HG03575 (cell line): ENCODE data around the gene TOX4.

ENCODE experiments used
- ATAC-seq: cut with Tn5 transposase; IDR thresholded peaks from one replicate; pipeline ENCODE4 v1.9.1; 2021; ENCODE audit not compliant: unreplicated experiment, insufficient number of reproducible peaks, low FRiP score; ENCODE audit errors: extremely low read depth

The TOX4 gene

DNA sequence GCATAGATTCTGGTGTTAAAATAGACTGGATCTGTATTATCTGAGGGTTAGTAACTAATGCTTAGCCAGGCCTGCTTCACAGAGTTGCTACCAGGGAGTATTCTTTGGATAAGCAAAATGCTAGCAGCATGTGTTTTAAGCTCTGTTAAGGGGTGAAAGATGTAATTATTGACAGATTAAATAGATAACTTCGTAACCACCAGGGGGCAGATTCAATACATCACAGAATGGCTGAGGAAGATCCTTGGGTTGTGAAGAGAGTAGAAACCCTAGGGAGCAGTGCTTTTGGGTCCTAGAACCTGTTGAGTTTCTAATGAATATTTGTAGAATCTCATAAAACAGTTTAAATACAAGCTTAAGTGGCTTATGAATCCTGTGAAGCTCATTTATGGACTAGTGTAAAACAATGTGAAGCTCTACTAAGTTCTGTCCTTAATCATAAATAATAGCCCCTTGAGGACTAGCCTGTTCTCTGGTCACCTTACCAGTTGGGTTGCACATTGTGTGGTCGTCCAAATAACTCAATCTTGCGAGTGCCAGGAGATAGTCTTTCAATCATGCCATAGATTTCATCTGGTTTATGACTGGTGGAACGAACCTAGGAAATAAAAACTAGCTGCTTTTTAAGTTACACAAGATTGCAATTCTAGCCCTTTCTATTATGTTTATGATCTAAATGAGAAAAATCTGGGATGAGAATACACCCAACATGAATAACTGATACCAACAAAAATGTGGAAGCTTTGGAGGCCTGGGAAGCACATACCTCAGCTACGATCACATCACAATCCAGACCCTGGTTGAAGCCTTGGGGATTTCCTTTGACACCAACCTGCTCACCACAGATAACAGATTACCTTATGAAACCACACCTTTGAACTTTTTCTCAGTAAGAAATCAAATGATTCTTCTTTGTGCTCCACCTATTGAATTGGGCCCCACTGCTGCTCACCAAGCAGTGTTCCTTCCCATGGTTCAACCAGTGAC, 21.8 kb downstream of the TOX4 start:
- no peak for ATAC-seq

GRCh38 chr14:21501568-21501967, 24.6 kb downstream of the TOX4 start:
- ATAC-seq: no peak

DNA sequence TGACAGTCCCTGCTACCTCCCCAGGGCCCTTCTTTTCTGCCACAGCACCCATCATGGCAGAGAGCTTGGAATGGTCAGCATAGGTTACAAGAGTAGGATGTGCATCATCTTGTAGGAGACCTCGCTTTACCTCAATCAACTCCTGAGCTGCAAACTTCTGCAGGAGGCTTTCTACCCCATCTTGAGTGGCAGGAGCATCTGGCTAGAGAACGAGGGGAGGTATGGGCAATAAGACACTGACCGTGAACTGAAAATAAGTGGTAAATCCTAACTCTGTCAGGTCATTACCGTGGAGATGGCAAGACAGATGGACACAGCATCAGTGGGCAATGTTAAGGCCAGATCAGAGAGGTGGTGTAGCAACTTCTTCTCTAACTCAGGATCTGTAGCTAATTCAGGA, 26.4 kb downstream of the TOX4 start:
- no peak for ATAC-seq

GRCh38 chr14:21505012-21505553, 28.1 kb downstream of the TOX4 start:
- ATAC-seq: no peak

- ATAC-seq: no peak
These were observed 29.6 kb downstream of the TOX4 start for GRCh38 chr14:21506557-21506956.

GRCh38 chr14:21509432-21510143, 32.6 kb downstream of the TOX4 start:
- no peak for ATAC-seq

- peak; percentile 96 for ATAC-seq
These were observed 34.0 kb downstream of the TOX4 start, which contains the start of gene METTL3 for GRCh38 chr14:21510735-21511657. Gene METTL3, minus strand, starts transcription at chr14:21511340. Its CDS starts 117 bp downstream, at chr14:21511223.

DNA sequence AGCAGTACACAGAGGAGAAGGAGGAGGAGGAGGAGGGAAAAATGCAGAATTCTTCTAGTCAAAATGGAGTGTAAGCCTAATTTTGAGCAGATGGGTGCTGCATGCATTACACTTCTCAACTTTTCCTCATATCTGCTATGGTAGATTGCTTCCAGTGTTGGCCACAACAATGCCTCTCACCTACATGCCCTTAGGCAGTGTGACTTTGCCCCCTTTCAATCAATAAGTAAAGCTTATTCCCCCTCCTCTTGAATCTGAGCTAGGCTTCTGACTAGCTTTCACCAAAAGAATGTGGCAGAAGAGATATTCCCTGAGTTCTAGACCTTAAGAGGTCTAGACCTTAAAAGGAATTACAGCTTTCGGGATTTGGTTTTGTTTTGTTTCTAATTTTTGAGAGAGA, 37.3 kb downstream of the TOX4 start:
- no peak for ATAC-seq

GRCh38 chr14:21518725-21519124, 41.7 kb downstream of the TOX4 start:
- no peak for ATAC-seq

- ATAC-seq: no peak
These were observed 43.8 kb downstream of the TOX4 start for GRCh38 chr14:21520767-21521166.

GRCh38 chr14:21521501-21521900, 44.5 kb downstream of the TOX4 start:
- no peak for ATAC-seq

GRCh38 chr14:21523203-21523602, 46.2 kb downstream of the TOX4 start:
- no peak for ATAC-seq

GRCh38 chr14:21524575-21525490, 47.8 kb downstream of the TOX4 start:
- no peak for ATAC-seq

- ATAC-seq: no peak
These were observed 48.6 kb downstream of the TOX4 start for GRCh38 chr14:21525571-21525961.

DNA sequence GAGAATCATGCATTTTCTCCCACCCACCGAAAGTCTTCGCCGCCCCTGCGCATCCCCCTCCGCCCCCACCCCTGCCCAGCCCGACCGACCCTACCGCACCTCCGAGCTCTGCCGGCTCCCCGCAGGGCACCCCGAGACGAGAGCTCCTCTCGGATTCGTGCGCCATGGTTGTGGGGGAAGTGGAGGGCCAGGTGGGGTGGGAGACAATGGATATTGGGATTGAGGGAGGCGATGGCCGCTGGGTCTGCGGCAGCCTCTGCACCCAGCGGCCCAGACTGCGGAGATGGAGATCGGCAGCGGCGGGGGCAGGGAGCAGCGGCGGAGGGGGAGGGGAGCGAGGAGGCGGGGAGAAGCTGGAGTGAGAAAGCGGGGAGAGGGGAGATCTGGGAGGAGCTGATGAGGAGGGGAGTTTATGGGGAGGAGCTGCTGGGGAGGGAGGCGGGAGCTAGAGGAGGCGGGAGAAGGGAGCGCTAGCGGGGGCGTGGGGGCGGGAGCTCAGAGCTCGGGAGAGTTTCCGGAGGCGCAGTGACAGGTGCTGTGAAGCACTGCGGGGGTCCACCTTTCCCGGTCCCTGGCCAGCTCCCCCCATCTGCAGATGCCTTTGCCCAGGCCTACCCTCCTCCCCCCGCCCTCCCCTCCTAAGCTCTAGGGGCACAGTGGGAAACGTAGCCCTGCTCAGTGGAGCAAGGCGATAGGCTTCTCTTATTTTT, 49.1 kb downstream of the TOX4 start, which contains the start of gene SALL2:
SALL2 (minus strand) TSS at position 385 of the 710 bp plus-strand sequence; CDS start at position 166, 219 bp downstream.
- no peak for ATAC-seq

GRCh38 chr14:21526672-21527317, 49.8 kb downstream of the TOX4 start:
- no peak for ATAC-seq

DNA sequence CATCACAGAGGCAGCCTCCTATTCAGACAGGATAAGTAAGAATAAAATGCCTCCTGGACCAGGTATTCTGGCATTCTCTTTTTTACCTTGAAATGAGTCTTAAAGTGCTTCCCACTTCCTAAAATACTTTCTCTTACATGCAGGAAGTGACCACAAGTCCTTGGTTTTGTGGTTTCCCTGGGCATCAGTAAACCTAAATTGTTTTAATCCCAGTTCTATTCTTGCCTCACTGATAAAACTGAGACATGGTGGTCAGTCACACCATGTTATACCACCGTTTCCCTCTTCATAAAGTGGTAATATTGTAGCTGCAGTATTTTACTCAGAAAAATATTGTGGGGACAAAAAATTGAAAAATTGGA, 50.3 kb downstream of the TOX4 start:
- ATAC-seq: no peak
